GM19372 (cell line): ENCODE data around the gene NKAPD1.

Experiments
- ATAC-seq: cut with Tn5 transposase; IDR thresholded peaks from one replicate; pipeline ENCODE4 v1.9.1; 2021; ENCODE audit warnings: mild to moderate bottlenecking, low read depth, moderate library complexity; ENCODE audit not compliant: unreplicated experiment

NKAPD1 gene

DNA sequence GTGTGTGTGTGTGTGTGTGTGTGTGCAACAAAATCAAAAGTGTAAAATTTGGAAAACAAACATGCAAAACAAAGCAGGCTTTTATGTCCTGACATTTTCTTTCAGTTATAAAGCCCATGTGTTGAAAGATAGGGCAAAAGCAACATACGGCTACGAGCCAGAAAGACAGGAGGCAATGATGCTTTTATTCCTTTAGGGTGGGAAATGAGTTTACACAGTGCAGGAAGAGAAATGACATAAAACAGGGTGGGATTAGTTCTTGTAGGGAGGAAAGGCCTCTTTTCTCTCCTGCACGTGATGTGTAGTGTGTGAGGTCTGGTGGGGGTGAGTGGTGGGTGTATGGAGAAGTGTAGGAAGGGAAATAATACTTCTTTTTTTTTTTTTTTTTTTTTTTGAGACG, 60.4 kb downstream of the NKAPD1 start:
- no peak for ATAC-seq
